ENCODE measurements around the gene RAPGEF4. TPM values are rescaled to one million over a fixed set of nuclear protein-coding genes. Genes with fewer than 3 reads are reported as not detected.

The RAPGEF4 gene
- total RNA-seq, 1 experiment from 2014 or later, result 2.2 TPM

DNA sequence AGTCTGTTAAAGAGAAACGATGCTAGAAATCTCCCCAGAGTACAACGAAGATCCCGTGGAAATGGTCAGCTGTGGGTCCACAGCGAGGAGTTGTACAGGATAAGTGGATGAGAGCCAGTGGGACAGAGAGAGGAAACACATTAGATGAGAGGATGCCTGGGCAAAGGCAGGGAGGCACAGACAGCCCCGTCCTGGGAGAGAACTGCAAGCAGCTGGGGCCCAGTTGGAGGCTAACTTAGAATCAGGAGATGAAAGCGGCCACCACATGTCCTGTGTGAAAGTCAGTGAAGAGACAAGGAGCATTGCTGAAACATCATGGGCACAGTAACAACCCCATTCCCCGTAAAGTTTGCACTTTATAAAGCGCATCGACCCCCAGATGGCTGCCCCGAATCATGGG lies 157.5 kb downstream of the RAPGEF4 start:
- Mint-ChIP-seq H3K9me3 (no peaks in the 10 kb centered on the region), H3K36me3 (no peaks in the 10 kb centered on the region), H3K4me3 (no peak overlapping the region), H3K27me3 (ENCODE audit: low read depth) (no peaks in the 10 kb centered on the region), H3K27ac (no peak overlapping the region; the same call in 1 of the 2 replicates), H3K4me1 (no peaks in the 10 kb centered on the region)
- POLR2A ChIA-PET, result no interaction called here
- CTCF ChIA-PET, result no interaction called here
- no peak for DNase-seq (ENCODE audit: low spot score)
- TF ChIP-seq, protein P1, sequence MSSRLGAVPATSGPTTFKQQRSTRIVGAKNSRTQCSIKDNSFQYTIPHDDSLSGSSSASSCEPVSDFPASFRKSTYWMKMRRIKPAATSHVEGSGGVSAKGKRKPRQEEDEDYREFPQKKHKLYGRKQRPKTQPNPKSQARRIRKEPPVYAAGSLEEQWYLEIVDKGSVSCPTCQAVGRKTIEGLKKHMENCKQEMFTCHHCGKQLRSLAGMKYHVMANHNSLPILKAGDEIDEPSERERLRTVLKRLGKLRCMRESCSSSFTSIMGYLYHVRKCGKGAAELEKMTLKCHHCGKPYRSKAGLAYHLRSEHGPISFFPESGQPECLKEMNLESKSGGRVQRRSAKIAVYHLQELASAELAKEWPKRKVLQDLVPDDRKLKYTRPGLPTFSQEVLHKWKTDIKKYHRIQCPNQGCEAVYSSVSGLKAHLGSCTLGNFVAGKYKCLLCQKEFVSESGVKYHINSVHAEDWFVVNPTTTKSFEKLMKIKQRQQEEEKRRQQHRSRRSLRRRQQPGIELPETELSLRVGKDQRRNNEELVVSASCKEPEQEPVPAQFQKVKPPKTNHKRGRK (CRISPR knock-in tag; IDR thresholded peaks at IDR 0.05; ENCODE audit: borderline replicate concordance), result no peak
- TF ChIP-seq, protein P2, sequence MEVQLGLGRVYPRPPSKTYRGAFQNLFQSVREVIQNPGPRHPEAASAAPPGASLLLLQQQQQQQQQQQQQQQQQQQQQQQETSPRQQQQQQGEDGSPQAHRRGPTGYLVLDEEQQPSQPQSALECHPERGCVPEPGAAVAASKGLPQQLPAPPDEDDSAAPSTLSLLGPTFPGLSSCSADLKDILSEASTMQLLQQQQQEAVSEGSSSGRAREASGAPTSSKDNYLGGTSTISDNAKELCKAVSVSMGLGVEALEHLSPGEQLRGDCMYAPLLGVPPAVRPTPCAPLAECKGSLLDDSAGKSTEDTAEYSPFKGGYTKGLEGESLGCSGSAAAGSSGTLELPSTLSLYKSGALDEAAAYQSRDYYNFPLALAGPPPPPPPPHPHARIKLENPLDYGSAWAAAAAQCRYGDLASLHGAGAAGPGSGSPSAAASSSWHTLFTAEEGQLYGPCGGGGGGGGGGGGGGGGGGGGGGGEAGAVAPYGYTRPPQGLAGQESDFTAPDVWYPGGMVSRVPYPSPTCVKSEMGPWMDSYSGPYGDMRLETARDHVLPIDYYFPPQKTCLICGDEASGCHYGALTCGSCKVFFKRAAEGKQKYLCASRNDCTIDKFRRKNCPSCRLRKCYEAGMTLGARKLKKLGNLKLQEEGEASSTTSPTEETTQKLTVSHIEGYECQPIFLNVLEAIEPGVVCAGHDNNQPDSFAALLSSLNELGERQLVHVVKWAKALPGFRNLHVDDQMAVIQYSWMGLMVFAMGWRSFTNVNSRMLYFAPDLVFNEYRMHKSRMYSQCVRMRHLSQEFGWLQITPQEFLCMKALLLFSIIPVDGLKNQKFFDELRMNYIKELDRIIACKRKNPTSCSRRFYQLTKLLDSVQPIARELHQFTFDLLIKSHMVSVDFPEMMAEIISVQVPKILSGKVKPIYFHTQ (CRISPR knock-in tag; IDR thresholded peaks at IDR 0.05), result no peak
- ATAC-seq, result no peak

DNA sequence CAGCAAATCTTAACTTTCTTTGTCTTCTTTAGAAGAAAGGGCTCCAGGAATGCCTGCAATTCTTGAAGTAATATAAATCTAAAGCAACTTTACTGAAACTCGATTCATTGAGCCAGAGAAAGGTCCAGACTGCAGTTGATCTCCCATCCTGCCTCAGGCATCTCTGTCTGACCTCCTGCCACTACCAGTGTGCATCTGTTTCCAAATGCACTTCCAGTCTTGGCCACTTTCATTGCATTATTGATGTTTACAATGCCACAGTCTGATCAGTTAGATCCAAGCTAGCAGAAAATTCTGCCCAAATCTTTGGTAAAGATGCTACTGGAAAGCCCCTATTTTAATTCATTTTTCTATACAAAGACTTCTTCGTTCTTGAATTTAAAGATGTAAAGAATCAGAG lies 158.0 kb downstream of the RAPGEF4 start:
- H3K9me3 Mint-ChIP-seq, result no peaks in the 10 kb centered on the region
- H3K4me1 Mint-ChIP-seq, result no peaks in the 10 kb centered on the region
- DNase-seq (ENCODE audit: low spot score) (no peak), ATAC-seq (no peak)
- H3K27me3 Mint-ChIP-seq (ENCODE audit: low read depth), result no peaks in the 10 kb centered on the region
- H3K27ac Mint-ChIP-seq, result no peak overlapping the region
- ChIA-PET POLR2A (no interaction called here), CTCF (no interaction called here)
- TF ChIP-seq CREB1 (CRISPR knock-in tag; IDR thresholded peaks at IDR 0.05) (no peak), GRHL2 (CRISPR knock-in tag; IDR thresholded peaks at IDR 0.05; ENCODE audit: insufficient replicate concordance, severe bottlenecking) (no peak), TP53 (CRISPR knock-in tag; IDR thresholded peaks at IDR 0.05) (no peak), FOXJ3 (CRISPR knock-in tag; IDR thresholded peaks at IDR 0.05; ENCODE audit: borderline replicate concordance) (no peak), SP1 (CRISPR knock-in tag; conservative IDR thresholded peaks at IDR 0.05) (no peak), NFATC4 (CRISPR knock-in tag; IDR thresholded peaks at IDR 0.05) (no peak)
- TF ChIP-seq, protein P3, sequence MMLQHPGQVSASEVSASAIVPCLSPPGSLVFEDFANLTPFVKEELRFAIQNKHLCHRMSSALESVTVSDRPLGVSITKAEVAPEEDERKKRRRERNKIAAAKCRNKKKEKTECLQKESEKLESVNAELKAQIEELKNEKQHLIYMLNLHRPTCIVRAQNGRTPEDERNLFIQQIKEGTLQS (CRISPR knock-in tag; conservative IDR thresholded peaks at IDR 0.05), result no peak
- no peaks in the 10 kb centered on the region for H3K36me3 Mint-ChIP-seq
- no peak overlapping the region for H3K4me3 Mint-ChIP-seq

DNA sequence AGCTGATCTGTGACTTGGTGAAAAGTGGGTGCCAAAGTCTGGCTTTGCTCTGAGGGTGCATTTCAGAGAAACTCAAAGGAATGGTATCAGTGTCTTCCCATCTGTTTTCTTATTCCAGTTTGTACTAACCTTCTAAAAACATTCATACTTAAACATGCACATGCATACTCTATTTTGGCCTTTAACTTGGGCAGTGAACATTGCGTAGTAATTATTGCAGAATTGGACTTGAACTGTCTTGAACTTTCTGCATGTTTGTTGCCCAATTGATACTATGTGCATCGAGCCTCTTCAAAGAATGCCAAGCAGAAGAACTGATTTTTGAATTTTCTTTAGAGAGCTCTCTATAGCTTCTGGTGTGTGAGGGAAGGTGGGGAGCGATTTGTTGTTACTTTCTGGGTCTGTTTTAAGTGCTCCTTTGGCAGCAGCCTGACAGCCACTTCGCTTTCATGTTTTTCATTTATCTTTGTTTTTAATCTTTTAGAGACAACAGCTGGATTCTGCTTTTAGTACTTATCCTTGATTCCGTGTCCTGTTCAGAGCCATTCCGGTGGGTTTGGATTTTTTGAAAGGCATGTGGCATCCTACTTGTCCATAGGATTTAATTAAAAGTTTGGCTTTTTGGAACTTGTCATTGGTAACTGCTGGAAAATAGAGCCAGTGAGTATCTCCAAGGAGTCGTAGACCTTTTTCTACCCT lies 159.2 kb downstream of the RAPGEF4 start:
- Mint-ChIP-seq H3K36me3 (no peaks in the 10 kb centered on the region), H3K27me3 (ENCODE audit: low read depth) (no peaks in the 10 kb centered on the region), H3K27ac (no peak overlapping the region), H3K4me3 (no peak overlapping the region), H3K9me3 (no peaks in the 10 kb centered on the region), H3K4me1 (no peaks in the 10 kb centered on the region)
- CTCF ChIA-PET, result no interaction called here
- POLR2A ChIA-PET, result no interaction called here
- DNase-seq (ENCODE audit: low spot score), result no peak
- ATAC-seq, result no peak
- TF ChIP-seq, protein P4, sequence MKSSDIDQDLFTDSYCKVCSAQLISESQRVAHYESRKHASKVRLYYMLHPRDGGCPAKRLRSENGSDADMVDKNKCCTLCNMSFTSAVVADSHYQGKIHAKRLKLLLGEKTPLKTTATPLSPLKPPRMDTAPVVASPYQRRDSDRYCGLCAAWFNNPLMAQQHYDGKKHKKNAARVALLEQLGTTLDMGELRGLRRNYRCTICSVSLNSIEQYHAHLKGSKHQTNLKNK (CRISPR knock-in tag; IDR thresholded peaks at IDR 0.05), result no peak
- TF ChIP-seq ESRRA (CRISPR knock-in tag; IDR thresholded peaks at IDR 0.05; ENCODE audit: borderline replicate concordance), result no peak
- TF ChIP-seq JAZF1 (CRISPR knock-in tag; IDR thresholded peaks at IDR 0.05), result no peak
- TF ChIP-seq, protein P5, sequence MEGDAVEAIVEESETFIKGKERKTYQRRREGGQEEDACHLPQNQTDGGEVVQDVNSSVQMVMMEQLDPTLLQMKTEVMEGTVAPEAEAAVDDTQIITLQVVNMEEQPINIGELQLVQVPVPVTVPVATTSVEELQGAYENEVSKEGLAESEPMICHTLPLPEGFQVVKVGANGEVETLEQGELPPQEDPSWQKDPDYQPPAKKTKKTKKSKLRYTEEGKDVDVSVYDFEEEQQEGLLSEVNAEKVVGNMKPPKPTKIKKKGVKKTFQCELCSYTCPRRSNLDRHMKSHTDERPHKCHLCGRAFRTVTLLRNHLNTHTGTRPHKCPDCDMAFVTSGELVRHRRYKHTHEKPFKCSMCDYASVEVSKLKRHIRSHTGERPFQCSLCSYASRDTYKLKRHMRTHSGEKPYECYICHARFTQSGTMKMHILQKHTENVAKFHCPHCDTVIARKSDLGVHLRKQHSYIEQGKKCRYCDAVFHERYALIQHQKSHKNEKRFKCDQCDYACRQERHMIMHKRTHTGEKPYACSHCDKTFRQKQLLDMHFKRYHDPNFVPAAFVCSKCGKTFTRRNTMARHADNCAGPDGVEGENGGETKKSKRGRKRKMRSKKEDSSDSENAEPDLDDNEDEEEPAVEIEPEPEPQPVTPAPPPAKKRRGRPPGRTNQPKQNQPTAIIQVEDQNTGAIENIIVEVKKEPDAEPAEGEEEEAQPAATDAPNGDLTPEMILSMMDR (IDR thresholded peaks at IDR 0.05), result no peak
- TF ChIP-seq TCF7 (CRISPR knock-in tag; IDR thresholded peaks at IDR 0.05; ENCODE audit: low read depth), result no peak
- TF ChIP-seq SMAD4 (CRISPR knock-in tag; IDR thresholded peaks at IDR 0.05), result no peak
- TF ChIP-seq, protein P6, sequence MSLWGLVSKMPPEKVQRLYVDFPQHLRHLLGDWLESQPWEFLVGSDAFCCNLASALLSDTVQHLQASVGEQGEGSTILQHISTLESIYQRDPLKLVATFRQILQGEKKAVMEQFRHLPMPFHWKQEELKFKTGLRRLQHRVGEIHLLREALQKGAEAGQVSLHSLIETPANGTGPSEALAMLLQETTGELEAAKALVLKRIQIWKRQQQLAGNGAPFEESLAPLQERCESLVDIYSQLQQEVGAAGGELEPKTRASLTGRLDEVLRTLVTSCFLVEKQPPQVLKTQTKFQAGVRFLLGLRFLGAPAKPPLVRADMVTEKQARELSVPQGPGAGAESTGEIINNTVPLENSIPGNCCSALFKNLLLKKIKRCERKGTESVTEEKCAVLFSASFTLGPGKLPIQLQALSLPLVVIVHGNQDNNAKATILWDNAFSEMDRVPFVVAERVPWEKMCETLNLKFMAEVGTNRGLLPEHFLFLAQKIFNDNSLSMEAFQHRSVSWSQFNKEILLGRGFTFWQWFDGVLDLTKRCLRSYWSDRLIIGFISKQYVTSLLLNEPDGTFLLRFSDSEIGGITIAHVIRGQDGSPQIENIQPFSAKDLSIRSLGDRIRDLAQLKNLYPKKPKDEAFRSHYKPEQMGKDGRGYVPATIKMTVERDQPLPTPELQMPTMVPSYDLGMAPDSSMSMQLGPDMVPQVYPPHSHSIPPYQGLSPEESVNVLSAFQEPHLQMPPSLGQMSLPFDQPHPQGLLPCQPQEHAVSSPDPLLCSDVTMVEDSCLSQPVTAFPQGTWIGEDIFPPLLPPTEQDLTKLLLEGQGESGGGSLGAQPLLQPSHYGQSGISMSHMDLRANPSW (CRISPR knock-in tag; conservative IDR thresholded peaks at IDR 0.05; ENCODE audit: low read depth), result no peak
- TF ChIP-seq NR1H2 (CRISPR knock-in tag; IDR thresholded peaks at IDR 0.05), result no peak
- TF ChIP-seq SMAD3 (CRISPR knock-in tag; IDR thresholded peaks at IDR 0.05; ENCODE audit: borderline replicate concordance), result no peak
- TF ChIP-seq IRF2 (CRISPR knock-in tag; IDR thresholded peaks at IDR 0.05; ENCODE audit: borderline replicate concordance, low read depth), result no peak
- no peak for TF ChIP-seq SOX15 (CRISPR knock-in tag; IDR thresholded peaks at IDR 0.05)
- TF ChIP-seq, protein P7, sequence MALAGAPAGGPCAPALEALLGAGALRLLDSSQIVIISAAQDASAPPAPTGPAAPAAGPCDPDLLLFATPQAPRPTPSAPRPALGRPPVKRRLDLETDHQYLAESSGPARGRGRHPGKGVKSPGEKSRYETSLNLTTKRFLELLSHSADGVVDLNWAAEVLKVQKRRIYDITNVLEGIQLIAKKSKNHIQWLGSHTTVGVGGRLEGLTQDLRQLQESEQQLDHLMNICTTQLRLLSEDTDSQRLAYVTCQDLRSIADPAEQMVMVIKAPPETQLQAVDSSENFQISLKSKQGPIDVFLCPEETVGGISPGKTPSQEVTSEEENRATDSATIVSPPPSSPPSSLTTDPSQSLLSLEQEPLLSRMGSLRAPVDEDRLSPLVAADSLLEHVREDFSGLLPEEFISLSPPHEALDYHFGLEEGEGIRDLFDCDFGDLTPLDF (CRISPR knock-in tag; IDR thresholded peaks at IDR 0.05), result no peak
